Measurements from ENCODE around the gene VIPR2.
A peak's percentile ranks its signal among the peaks of the same experiment; 100 is the strongest.
"Not testable (repeated sequence)": the region's sequence is repeated elsewhere in the genome, so short reads cannot be mapped to it uniquely, and the experiment has no call there.

VIPR2 gene

DNA sequence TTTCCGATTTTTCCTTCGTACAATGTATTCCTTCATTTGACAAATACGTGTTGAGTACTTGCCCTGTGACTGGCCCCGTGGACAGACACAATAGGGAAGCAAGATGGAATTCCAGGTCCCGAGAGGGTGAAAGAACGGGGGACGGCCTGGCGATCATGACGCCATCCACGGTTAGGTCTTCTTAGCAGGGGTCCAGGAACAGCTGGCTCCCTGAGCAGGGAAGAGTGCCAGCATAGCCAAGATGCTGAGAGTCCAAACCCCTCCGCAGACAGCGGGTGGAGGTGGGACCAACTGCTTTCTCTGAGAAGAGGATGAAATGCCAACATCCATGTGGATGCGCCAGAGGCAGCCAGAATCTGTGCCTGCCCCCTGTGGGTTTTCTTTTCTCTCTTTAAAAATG, 144.6 kb downstream of the VIPR2 start:
- Histone ChIP-seq H3K27me3 (peaks cover 0 to 21% of the 10 kb centered on the region in 2 donors), H3K36me3 (no peaks in the 10 kb centered on the region), H3K9me3 (no peaks in the 10 kb centered on the region), H3K27ac (no peak overlapping the region), H3K4me1 (peaks cover 0 to 7% (median 0%) of the 10 kb centered on the region in 4 donors), H3K4me3 (no peak overlapping the region)
- intact Hi-C loops (cut with DNase I; ENCODE audit: low total_unique reads), result no loop called here
- DNase-seq, result no peak
- no peak for TF ChIP-seq CTCF (IDR thresholded peaks at IDR 0.05)

DNA sequence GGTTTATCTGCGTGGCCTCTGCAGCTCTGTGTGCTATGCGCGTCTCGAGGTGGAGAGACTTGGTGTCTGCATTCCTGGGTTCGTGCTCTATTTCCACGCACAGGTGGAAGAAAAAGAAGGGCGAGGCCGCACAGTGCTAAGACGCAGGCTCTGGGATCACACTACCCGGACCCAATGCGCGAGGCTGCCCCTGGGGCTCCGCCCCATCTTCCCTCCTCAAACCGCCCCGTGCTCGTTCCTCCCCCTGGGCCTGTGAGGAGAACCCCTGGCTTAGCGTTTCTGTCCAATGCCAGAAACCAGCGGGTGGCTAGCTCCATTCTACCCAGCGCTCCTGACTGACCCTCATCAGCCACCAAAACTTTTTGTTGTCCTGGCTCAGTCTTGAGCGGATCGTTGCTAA, 145.2 kb downstream of the VIPR2 start:
- H3K27me3 ChIP-seq, result peaks cover 0 to 26% of the 10 kb centered on the region in 2 donors
- intact Hi-C loops (cut with DNase I; ENCODE audit: low total_unique reads), result no loop called here
- no peak overlapping the region for H3K4me3 ChIP-seq
- no peak for TF ChIP-seq CTCF (IDR thresholded peaks at IDR 0.05)
- no peaks in the 10 kb centered on the region for H3K36me3 ChIP-seq
- DNase-seq, result no peak
- no peak overlapping the region for H3K27ac ChIP-seq
- H3K9me3 ChIP-seq, result no peaks in the 10 kb centered on the region
- H3K4me1 ChIP-seq, result peaks cover 0 to 7% (median 0%) of the 10 kb centered on the region in 4 donors

- H3K4me3 ChIP-seq; H3K4me1 ChIP-seq; H3K36me3 ChIP-seq; intact Hi-C loops (cut with DNase I; ENCODE audit: low total_unique reads); H3K27ac ChIP-seq; H3K9me3 ChIP-seq; DNase-seq: not testable (repeated sequence)
- peaks cover 0 to 32% of the 10 kb centered on the region in 2 donors for H3K27me3 ChIP-seq
These were observed 146.4 kb downstream of the VIPR2 start for GRCh38 chr7:158998261-158998660.

- TF ChIP-seq CTCF (IDR thresholded peaks at IDR 0.05), result no peak
- Histone ChIP-seq H3K4me3 (peak overlapping the region; percentile 26 to 44), H3K36me3 (no peaks in the 10 kb centered on the region), H3K27me3 (peaks cover 0 to 37% of the 10 kb centered on the region in 2 donors), H3K9me3 (no peaks in the 10 kb centered on the region), H3K4me1 (peaks cover 0 to 7% (median 0%) of the 10 kb centered on the region in 4 donors), H3K27ac (peak overlapping the region in 1 of 2 donors; percentile 0)
- intact Hi-C loops (cut with DNase I; ENCODE audit: low total_unique reads), result no loop called here
- no peak for DNase-seq
These were observed 147.2 kb downstream of the VIPR2 start for GRCh38 chr7:158997471-158997870.

DNA sequence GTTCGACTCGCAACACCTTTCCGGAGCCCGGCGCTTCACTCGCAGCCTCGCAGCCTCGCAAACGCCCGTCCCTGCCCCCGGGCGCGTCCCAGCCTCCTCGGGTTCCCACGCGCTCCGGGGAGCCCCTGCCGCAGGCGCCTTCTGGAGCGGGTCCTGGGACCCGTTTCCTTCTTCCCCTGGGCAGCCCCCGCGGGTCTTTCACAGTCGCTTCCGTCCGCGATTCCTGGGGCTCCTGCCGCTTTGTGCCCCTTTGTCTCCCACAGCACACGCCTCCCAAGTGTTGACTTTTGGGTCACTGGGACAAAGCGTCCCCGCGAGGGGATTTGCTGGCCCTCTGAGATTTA, 147.6 kb downstream of the VIPR2 start:
- Histone ChIP-seq H3K4me3 (peak overlapping the region; percentile 26 to 44), H3K36me3 (no peaks in the 10 kb centered on the region), H3K27me3 (peaks cover 0 to 41% of the 10 kb centered on the region in 2 donors), H3K9me3 (no peaks in the 10 kb centered on the region), H3K27ac (peak overlapping the region in 1 of 2 donors; percentile 0), H3K4me1 (peaks cover 0 to 7% (median 0%) of the 10 kb centered on the region in 4 donors)
- DNase-seq, result no peak
- intact Hi-C loops (cut with DNase I; ENCODE audit: low total_unique reads), result no loop called here
- TF ChIP-seq CTCF (IDR thresholded peaks at IDR 0.05), result no peak

- H3K27me3 ChIP-seq, result peaks cover 0 to 46% of the 10 kb centered on the region in 2 donors
These were observed 148.2 kb downstream of the VIPR2 start for GRCh38 chr7:158996214-158997109.

More at GRCh38 chr7:158996214-158997109, 148.2 kb downstream of the VIPR2 start:
- Histone ChIP-seq H3K4me1 (peaks cover 0 to 7% (median 0%) of the 10 kb centered on the region in 4 donors), H3K27ac (peak overlapping the region in 1 of 2 donors; percentile 0), H3K4me3 (peak overlapping the region; percentile 26 to 44), H3K9me3 (no peaks in the 10 kb centered on the region), H3K36me3 (no peaks in the 10 kb centered on the region)
- intact Hi-C loops (cut with DNase I; ENCODE audit: low total_unique reads), result no loop called here
- TF ChIP-seq CTCF (IDR thresholded peaks at IDR 0.05), result no peak
- no peak for DNase-seq

All from tibial artery (tissue), 4 donors.